T-helper 2 cell (primary cell): ENCODE measurements around the gene COL20A1.
"Not testable (repeated sequence)": the region's sequence is repeated elsewhere in the genome, so short reads cannot be mapped to it uniquely, and the experiment has no call there.

ENCODE experiments used
- DNase-seq, 5 experiments: peaks; one replicate each; pipeline versions ENCODE4 v3.0.0 to v3.0.0-alpha.2; 2012 to 2022

Gene COL20A1

GRCh38 chr20:63335711-63336110, 42.7 kb downstream of the COL20A1 start:
- DNase-seq, result no peak

GRCh38 chr20:63336232-63336752, 43.3 kb downstream of the COL20A1 start:
- no peak for DNase-seq

DNA sequence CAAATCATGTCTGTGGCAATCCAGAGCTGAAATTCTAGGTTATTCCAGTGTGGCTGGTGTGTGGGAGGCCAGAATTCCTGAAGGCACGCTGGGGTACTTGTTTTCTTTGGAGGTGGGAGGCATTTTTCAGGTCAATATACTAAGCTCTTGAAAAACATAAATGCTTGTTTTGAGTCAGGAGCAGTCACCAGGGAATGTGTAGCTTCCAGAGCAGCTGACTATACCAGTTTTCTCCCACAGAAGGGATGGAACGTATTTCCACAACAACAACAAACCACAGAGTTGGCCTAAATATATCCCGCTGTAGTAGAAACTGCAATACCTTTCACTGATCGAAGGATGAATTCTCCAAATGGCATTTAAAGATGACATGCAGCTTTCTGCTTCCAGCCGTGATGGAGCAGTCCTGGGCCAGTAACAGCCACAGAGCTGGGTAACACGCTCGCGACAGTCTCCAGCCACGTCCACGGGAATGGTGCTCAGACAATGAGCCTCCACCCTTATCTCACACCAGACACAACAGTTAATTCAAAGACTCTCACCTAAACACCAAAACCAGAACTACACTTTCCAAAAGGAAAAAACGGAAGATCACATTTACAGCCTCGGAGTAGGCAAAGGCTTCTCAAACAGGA, 44.9 kb downstream of the COL20A1 start:
- no peak for DNase-seq

DNA sequence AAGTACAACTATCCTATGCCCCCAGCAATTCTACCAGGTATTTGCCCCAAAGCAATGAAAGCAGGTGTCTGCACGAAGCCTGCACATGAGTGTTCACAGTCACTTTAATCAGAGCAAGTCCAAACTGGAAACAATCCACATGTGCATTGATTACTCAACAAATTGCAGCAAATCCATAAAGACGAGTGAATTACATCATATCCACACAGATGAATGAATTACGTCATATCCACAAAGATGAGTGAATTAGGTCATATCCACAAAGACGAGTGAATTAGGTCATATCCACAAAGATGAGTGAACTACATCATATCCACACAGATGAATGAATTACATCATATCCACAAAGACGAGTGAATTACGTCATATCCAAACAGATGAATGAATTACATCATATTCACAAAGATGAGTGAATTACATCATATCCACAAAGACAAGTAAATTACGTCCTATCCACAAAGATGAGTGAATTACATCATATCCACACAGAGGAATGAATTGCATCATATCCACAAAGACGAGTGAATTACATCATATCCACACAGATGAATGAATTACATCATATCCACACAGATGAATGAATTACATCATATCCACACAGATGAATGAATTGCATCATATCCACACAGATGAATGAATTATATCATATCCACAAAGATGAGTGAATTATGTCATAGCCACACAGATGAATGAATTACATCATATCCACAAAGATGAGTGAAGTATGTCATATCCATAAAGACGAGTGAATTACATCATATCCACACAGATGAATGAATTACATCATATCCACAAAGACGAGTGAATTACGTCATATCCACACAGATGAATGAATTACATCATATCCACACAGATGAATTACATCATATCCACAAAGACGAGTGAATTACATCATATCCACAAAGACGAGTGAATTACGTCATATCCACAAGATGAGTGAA, 46.4 kb downstream of the COL20A1 start:
- not testable (repeated sequence) for DNase-seq

- DNase-seq, result not testable (repeated sequence)
Observed at GRCh38 chr20:63340158-63340688, 47.2 kb downstream of the COL20A1 start.

DNA sequence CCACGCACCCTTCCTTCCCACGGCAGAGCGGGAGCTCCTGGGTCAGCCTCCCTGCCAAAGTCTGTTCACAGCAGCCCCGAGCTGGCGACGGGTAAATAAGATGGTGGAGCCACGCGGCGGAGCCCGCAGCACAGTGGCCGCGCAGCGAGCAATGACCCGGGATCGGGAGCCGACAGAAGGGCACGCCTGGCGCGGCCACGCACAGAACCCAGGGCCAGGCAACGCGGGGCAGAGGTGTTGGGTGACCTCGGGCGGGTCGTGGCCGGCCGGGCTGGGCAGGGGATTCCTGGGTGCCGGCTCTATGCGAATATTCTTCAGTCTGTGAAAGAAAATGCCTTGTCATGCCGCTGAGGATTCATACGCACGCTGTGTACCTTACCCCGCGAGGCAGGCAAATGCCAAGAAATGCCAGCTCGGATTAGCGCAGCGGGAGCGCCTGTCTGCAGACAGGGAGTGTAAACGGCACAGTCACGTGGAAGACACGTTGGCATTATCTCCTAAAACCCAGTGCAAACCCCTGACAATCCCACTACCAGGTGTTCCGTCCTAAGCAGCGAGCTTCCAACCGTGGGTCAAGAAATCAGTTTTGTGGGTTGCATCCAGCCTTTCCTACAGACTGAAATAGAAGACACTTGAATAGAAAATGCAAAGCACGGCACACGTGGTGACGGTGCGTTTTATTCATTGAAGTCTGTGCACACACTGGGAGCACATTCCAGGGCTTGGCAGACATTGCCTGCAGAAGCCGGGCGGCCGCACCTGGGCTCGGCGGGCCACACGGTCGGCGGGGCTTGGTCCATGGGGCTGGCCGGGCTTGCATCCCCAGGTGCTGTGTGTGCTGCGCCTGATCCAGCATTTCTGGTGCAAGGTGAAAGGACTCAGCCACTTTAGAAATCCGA, 49.8 kb downstream of the COL20A1 start:
- no peak for DNase-seq

- DNase-seq, result no peak
Observed at GRCh38 chr20:63343460-63344445, 50.8 kb downstream of the COL20A1 start.

- no peak for DNase-seq
Observed at GRCh38 chr20:63344616-63345327, 51.8 kb downstream of the COL20A1 start.

GRCh38 chr20:63345328-63346100, 52.5 kb downstream of the COL20A1 start:
- DNase-seq, result no peak

- no peak for DNase-seq
Observed at GRCh38 chr20:63346131-63347080, 53.4 kb downstream of the COL20A1 start.

DNA sequence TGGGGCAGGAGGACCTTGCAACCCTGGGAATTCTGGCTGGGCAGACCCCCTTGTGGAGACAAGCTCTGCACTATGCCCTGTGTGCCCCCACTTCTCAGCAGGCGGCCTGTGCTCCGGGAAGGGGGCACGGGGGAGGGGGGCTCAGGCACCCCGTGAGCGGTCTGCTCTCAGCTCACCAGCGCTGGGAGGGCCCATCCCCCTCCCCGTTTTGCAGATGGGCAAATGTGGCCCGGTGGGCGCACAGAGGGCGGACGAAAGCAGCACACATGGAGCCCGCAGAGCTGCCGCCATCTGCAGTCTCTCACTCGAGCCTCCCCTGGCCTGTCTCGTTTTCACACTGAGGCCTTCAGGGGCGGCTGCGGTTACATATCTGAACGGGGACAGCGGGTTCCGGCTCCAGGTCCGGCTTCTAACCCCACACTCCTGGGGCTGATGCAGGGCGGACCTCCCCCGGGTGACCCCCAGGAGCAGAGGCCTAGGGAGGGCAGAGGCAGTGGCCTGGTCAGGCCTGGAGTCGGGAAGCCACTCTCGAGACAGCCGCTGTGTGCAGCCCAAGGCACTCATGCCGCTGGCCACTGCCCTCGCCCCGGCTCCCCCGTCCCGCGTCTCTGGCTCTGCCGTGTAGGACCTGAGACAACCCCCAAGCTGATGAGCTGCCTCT, 54.2 kb downstream of the COL20A1 start:
- DNase-seq, result no peak

GRCh38 chr20:63347950-63348827, 55.2 kb downstream of the COL20A1 start:
- DNase-seq, result no peak

GRCh38 chr20:63348828-63349515, 56.0 kb downstream of the COL20A1 start:
- DNase-seq, result no peak

DNA sequence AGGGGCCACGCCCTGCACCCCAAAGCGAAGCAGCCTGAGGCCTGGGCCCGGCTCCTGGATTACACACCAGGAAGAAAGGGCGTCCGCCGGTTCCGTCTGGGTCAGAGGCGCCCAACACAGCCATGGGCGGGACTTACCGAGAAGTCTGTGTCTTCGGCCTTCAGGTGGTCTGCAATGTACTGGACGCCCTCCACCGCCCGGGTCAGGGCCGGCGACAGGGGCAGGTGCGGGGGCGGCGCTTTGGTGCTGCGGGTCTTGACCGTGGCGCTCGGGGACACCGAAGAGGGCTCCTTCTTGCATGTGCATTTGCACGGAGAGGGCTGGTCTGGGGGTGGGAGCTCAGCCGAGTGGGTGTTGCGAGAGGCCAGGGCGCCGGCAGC, 56.5 kb downstream of the COL20A1 start:
- DNase-seq, result no peak

DNA sequence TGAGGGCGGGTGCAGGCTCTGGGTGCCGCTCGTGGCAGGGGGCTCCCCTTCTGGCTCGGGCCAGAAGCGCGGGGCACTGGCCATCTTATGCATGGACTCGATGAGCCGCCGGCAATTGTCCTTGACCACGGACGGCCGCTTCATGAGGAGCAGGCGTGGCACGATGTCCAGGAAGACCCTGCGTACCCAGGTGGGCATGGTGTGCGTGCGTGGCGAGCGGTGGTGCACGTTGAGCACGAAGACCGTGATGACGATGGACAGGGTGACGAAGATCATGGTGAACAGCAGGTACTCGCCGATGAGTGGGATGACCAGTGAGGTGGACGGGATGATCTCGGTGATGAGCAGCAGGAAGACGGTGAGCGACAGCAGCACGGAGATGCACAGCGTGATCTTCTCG, 57.2 kb downstream of the COL20A1 start:
- DNase-seq, result no peak

GRCh38 chr20:63350597-63351325, 57.8 kb downstream of the COL20A1 start:
- no peak for DNase-seq
